Measurements from ENCODE around the gene KCNT2.
"Not testable (repeated sequence)": the region's sequence is repeated elsewhere in the genome, so short reads cannot be mapped to it uniquely, and the experiment has no call there.

Gene KCNT2

GRCh38 chr1:196649990-196650389 is 41.8 kb upstream of the KCNT2 start:
- no peak overlapping the region for H3K4me3 ChIP-seq (ENCODE audit: low read depth, low read length)
- no peak for TF ChIP-seq CTCF (IDR thresholded peaks at IDR 0.05; ENCODE audit: low read depth, low read length)

- no peak overlapping the region for H3K4me3 ChIP-seq (ENCODE audit: low read depth, low read length)
- no peak for TF ChIP-seq CTCF (IDR thresholded peaks at IDR 0.05; ENCODE audit: low read depth, low read length)
Measured at GRCh38 chr1:196640976-196641375, 32.7 kb upstream of the KCNT2 start.

GRCh38 chr1:196639291-196639690 is 31.1 kb upstream of the KCNT2 start:
- H3K4me3 ChIP-seq (ENCODE audit: low read depth, low read length), result not testable (repeated sequence)

- no peak overlapping the region for H3K4me3 ChIP-seq (ENCODE audit: low read depth, low read length)
- no peak for TF ChIP-seq CTCF (IDR thresholded peaks at IDR 0.05; ENCODE audit: low read depth, low read length)
Measured at GRCh38 chr1:196638466-196638865, 30.2 kb upstream of the KCNT2 start.

- no peak for TF ChIP-seq CTCF (IDR thresholded peaks at IDR 0.05; ENCODE audit: low read depth, low read length)
- no peak overlapping the region for H3K4me3 ChIP-seq (ENCODE audit: low read depth, low read length)
Measured at GRCh38 chr1:196637606-196638005, 29.4 kb upstream of the KCNT2 start.

GRCh38 chr1:196628838-196629237 is 20.6 kb upstream of the KCNT2 start:
- no peak for TF ChIP-seq CTCF (IDR thresholded peaks at IDR 0.05; ENCODE audit: low read depth, low read length)
- H3K4me3 ChIP-seq (ENCODE audit: low read depth, low read length), result no peak overlapping the region

- no peak for TF ChIP-seq CTCF (IDR thresholded peaks at IDR 0.05; ENCODE audit: low read depth, low read length)
- no peak overlapping the region for H3K4me3 ChIP-seq (ENCODE audit: low read depth, low read length)
Measured at GRCh38 chr1:196623079-196623478, 14.8 kb upstream of the KCNT2 start.

GRCh38 chr1:196619721-196620120 is 11.5 kb upstream of the KCNT2 start:
- H3K4me3 ChIP-seq (ENCODE audit: low read depth, low read length), result no peak overlapping the region
- TF ChIP-seq CTCF (IDR thresholded peaks at IDR 0.05; ENCODE audit: low read depth, low read length), result no peak
